HG03159 (cell line): ENCODE results near the gene HELZ2.

Experiments
- ATAC-seq: cut with Tn5 transposase; IDR thresholded peaks from one replicate; pipeline ENCODE4 v1.9.1; 2021; ENCODE audit warnings: mild to moderate bottlenecking, moderate library complexity; ENCODE audit not compliant: unreplicated experiment

The HELZ2 gene

DNA sequence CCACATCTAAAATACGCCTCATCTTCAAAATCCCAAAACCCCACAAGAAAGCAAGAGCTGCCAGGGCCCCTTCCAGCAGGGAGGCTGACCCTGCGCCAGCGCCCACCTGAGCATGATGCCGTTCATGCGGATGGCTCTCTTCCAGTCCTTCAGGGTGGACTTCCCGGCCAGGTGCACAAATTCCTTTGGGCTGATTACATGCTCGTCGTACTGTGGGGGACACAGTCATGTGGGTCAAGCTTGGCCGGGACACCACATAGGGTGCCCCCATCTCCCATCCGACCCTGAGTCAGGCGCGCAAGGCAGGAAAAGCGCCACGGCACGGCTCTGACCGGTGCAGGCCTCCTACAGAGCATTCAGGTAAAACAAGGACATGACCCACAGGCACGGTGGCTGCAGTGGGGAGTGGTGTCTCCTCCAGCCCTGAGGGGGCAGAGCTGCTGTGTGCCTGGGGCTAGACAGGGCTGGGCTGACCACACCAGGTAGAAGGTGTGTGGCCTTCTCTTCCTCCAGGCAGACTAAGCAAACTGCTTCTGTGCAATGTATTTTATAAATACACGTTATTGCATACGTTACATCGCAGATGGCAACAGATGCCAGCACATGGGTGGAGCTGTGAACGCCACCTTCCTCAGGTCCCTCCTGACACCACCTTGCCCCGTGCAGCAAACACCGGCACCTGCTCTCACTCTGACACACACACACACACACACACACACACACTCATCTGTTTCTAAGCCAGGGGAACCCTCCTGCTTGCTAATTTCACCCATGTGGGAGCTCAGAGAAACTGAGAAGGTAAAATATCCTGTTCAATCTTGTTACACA is 23.8 kb upstream of the HELZ2 start:
- no peak for ATAC-seq

DNA sequence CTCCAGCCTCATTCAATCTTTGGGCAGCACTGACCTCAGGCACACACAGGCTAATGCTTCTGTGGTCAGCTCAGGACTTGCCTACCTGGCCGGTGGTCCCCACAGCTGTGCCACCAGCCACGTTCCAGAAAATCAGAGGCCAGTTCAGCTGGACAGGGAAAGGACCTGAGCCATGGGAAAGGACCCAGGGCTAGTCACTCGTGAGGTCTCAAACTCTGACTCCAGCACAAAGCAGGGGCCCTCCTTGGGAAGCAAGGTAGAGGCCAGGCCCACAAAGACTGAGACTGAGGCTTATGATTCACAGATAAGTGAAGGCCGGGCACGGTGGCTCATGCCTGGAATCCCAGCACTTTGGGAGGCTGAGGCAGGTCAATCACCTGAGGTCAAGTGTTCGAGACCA is 22.4 kb upstream of the HELZ2 start:
- ATAC-seq = no peak

DNA sequence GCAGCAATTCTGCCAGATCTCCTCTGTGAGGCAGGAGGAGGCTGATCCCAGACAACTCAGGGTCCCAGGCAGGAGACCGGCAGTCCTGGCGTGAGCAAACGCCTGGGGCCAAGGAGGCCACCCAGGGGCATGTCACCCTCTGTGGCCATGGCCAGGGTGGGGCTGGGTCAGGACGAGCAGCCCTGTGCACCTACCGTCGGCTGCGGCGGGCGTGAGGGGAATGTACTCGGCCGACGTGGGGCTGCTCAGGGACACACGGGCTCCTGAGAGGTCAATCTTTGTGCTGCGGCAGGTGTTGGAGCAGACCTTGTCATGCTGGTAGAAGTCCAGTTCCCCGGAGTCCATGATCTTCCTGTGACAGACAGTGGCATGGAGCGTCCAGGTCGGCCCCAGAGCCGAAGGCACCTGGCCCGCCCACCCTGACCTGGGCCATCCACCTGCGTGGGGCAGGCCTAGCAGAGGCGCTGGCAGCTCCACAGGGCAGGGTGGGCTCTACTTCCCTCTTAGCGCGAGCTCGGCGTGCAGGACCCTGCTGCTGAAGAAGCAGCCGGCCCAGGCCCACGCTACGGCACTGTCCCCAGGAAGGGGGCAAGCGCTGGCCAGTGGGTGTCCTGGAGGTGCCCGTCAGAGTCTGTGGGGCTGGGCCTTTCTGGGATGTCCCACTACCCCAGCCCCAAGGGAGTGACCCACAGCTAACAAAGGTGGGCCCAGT is 21.5 kb upstream of the HELZ2 start:
- ATAC-seq = no peak

DNA sequence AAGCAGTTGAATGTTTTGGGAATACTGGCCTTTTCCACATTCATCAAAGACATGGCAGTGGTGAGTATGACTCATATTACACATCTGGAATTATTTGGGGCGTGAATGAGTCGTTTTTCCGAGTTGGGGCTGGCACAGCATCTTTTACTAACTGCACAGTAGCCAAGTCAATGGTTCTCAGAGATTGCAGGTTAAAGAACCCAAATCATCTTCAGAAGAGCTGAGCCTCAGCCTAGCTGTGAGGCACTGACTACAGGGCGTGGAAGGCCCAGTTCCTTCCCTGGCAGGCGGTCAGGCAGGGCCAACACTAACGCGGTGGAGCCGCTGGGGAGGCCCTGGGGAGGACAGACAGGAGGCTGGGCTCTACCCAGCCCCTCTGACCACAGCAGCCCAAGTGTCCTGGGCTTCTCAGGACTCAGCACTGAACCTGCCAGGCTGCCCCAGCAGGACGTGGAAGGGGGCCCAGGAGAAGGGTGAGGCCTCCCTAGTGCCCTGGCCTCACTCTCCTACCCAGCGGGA is 20.1 kb upstream of the HELZ2 start:
- ATAC-seq = no peak

DNA sequence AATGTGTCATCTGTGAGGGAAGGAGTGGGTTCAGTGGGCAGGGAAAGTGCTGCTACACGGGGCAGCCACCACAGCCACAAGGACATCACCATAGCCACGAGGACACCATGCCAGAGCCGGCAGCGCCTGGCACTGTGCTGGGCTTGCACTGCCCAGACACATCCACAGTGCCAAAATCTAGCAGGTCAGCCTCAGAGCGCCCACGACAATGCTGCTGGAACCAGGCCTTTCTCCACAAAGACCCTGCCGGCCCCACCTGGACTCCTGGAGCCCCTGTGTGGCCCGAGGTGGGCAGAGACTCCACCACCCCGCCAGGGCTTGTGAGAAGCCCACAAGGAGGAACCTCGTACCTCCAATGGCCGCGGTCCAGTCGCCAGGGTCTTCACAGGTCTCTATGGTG is 18.6 kb upstream of the HELZ2 start:
- ATAC-seq = no peak

DNA sequence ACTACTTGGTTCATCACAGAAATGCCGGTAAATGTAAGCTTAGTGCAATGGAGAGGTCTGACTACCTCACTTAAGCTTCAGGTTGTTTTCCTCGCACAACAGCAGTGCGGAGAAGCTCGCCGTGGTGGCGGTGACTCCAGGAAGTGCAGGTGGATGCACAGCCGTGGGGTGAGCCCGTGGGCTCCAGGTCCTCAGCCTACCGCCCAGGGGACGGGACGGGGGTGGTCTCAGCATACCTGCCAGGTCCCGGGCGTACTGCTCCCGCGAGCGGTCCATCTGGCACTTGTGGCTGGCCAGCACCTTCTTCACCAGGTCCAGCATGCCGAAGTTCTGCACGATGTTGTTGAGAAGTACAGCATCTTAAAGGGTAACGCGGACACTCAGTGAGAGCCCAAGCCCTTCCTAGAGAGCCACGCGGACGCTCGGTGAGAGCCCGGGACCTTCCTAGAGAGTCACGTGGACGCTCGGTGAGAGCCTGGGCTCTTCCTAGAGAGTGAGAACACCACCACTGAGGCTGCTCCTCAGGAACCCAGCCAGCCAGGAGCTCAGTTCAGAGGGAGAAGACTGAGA is 17.8 kb upstream of the HELZ2 start:
- no peak for ATAC-seq

DNA sequence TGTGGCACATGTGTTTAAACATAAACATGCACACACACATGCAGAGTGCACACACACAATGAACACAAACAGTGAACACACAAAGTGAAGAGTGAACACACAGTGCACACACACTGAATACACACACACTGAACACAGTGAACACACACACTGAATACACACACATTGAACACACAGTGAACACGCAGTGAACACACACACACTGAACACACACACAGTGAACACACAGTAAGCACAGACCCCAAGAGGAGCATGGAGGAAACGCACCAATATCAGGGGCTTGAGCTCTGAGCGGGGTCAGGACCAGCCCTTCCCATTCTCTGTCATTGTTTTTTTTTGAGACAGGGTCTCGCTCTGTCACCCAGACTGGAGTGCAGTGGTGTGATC is 17.1 kb upstream of the HELZ2 start:
- no peak for ATAC-seq

DNA sequence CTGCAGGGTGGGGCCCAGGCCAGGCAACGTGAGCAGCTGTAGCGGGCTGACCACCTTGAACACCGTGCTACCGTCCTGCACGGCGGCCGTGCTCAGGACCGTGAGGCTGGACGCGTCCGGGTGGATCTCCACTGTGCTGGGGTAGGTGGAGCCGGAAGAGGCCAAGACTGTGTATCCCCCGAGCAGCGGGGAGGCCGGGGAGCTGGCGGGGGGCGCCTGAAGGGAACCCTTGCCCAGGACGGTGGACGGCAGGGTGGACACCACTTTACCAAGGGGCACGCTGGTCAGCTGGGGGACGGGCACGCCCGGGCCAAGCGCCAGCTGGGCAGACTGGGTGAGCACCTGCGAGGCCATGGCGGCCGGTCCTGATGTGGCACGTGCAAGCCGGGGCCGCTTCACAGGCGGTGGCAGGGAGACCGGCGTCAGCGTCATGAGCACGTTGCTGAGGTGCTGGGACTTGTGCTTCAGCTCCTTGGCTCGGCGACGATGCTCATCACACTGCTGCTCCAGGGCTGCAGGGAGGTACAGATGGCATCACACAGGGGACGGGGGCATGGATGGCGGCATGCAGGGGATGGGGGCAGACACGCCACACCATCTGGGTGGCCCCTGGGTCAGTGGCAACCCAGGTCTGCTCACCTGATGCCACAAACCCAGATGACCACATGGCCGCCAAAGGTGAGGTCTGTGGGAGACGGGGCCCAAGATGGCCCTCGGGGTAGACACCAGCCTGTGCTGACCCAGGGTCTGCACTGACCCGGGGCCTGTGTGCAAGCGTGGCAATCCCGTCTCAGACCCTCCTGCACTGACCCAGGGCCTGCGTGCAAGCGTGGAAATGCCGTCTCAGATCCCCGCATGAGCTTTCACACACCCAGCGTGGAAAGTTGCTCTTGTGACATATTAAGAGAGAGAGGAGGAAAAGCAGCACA is 16.4 kb upstream of the HELZ2 start:
- ATAC-seq = no peak

DNA sequence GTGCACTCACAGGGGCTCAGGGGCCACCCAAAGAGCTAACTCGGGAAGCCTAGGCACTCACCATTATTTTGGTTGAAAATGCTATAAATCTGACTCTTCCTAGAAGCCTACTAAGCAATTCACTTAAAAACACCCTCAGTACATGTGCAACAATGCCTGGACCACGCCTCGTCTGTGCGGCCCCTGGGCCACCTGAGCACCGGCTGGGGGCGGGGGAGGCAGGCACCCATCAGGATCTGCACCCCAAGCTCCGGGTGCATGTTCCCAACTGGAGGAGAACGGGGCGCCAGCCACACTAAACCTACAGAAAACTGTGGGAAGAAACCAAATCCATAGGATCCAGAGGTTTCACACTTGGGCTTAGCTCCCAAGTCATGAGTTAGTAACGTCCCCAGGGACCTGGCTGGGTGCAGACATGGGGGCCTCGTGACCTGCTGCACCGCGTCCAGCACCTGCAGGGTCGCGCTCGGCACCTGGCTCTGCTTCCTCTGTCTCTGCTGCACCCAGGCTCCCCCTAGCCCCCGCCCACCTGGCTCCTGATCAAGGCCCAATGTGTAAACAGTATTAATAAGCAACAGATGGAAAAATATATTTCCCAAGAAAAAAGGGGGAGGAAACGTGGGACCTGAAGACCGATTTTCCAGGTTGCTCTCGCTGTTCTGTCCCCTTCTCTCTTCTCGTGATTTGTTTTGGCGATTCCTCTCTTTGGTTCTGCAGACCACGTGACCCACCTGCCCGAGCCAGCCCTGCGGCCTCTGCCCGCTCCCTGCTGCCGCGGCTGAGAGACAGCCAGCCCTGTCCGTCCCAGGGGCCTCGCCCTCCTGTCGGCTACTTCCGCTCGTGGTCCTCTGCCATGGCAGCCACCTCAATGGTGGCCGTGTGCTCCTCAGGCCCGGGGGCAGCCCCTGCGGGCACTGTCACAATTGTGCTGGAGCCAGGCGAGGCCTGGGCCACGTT is 15.5 kb upstream of the HELZ2 start:
- ATAC-seq = no peak

DNA sequence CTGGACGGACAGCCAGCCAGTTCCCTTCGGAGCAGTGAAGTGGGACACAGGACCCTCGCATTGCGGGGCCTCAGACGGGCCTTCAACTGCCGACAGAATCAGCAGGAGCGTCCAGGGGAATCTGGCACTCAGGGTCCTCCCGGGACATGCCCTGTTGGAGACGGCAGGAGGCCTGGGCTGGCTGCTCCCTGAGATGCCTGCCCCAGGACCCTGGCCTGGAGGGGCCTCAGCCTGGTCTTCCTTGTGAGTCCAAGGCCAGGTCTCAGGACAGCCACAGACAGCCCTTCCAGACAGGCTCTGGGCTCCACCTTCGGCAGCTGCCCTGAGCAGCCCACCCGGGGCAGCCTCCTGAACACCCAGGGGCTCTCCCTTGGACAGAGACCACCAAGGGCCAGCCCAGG is 14.6 kb upstream of the HELZ2 start:
- no peak for ATAC-seq

DNA sequence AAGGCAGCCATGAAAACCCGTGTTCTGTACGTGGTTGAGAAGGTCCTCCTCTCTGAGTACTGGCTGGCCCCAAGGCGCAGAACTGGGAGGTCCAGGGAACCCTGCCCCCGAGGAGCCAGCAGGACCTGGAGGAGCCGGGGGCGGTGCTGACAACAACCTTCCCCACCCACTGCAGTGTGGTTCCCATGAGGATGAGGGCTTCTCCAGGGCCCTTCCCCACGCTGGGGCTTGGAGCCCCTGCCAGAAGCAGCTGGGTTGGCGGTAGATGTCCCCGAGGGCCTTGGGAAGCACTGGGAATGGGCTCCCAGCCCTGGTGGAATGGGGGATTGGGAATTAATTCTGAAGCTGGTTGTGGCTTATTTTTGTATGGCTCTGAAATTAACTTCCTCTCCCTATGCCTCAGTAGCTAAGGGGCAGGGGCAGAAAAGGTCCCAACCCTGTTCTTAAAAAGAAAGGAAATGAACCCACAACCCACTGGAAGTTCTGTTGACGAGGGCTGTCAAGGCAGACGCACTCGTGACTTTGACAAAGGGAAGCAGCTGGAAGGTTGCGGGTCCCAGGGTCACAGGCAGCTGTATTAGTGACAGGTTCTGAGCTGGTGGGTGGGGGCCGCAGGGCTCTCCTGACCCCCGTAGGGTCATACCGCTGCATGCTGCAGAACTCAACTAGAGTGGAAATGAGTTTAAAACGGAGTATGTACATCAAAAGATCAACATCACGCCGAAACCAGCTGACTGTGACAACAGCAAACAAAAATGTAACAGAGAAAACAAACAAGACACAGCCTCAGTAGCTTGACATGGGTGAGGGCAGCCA is 13.9 kb upstream of the HELZ2 start:
- ATAC-seq = no peak

DNA sequence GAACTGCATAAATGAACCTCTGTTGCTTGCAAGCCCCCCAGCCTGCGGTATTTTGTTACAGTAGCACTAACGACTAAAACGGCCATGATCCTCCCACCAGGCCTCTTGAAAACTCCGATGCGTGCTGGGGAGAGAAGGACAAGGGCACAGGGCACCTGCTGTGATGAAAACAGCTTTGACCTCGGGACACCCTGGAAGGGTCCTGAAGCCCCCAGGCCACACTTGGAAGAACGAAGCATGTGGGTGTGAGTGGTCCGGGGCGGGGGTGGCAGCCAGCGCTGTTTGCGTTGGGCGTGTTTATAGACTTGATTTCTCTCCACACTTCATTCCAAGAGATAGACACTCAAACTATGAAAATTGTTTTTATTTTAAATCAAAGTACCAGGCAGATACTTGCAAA is 13.2 kb upstream of the HELZ2 start:
- ATAC-seq = no peak

DNA sequence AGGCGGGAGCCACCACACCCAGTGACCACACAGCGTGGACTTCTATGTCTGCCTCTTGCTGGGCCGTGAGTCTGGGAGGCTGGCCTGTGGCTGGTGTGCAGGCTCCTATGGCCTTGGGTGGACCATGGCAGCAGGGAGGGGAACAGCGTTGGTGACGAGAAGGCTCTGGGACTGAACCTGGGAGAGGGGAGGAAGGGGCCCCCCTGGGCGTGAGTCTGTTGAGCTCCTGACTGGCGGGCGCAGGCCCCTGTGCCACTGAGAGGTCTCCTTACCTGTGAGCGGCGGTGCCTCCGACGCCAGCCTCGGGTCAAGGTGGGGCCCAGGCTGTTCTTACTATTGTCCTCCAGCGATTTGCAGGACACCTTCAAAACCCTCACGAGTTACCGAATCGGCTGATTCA is 12.8 kb upstream of the HELZ2 start:
- ATAC-seq = no peak

DNA sequence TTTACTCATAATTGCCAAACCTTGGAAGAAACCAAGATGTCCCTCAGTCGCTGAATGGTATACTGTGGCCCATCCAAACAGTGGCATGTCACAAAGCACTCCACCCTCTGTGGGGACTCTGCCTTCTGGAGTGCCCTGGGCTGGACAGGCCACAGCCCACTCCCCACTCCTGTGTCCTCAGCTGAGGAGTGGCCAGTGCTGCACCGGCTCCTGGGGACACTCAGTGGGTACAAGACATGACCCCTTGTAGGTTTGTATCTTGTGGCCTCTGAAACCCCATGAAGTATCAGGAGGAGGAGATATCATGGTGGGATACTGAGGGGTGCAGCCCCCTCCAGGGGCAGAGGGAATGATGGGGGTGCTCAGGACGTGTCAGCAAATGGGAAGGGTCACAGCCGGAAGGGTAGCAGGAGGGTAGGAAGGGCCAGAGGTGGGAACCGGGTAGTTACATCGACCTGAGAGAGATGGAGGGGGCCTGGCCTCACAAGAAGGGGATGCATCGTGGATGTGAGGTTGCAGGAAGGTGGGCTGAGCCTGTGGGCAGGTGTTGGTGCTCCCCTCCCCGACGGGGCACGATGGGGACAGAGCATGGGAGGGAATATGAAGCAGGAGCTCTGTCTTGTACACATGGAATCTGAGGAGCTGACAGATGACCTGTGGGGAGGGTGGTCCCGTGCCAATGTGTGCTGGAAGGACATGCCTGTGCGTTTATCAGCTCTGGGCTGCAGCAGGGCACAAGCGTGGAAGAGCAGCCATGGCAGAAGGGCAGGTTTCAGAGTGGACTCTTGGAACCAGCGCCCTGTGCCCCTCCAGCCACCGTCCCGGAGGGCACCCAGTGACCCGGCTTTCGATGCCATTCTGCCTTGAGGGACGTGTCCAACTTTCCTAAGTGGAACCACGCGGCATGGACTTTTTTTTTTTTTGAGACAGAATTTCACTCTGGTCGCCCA is 11.9 kb upstream of the HELZ2 start:
- ATAC-seq = no peak

DNA sequence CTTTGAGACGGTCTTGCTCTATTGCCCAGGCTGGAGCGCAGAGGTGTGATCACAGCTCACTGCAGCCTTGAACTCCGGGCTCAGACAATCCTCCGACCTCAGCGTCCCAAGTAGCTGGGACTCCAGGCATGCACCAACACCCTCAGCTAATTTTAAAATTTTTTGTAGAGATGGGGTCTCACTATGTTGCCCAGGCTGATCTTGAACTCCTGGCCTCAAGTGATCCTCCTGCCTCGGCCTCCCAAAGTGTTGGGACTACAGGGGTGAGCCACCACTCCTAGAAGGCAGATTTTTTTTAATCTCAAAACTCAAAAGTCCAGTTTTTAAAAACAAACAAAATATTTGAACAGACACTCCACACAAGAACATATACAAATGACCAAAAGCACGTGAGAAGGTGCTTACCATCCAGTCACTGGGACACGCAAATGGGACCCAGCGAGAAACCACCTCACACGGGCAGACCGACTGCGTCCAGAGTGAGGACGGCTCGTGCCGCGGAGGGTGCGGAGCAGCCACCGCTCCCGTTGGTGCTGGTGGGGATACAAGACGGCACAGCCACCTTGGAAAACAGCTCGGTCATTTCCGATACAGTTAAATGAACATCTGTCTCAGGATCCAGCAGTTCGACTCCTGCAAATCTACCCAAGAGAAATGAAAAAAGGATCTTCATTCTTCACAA is 8.5 kb upstream of the HELZ2 start:
- no peak for ATAC-seq

DNA sequence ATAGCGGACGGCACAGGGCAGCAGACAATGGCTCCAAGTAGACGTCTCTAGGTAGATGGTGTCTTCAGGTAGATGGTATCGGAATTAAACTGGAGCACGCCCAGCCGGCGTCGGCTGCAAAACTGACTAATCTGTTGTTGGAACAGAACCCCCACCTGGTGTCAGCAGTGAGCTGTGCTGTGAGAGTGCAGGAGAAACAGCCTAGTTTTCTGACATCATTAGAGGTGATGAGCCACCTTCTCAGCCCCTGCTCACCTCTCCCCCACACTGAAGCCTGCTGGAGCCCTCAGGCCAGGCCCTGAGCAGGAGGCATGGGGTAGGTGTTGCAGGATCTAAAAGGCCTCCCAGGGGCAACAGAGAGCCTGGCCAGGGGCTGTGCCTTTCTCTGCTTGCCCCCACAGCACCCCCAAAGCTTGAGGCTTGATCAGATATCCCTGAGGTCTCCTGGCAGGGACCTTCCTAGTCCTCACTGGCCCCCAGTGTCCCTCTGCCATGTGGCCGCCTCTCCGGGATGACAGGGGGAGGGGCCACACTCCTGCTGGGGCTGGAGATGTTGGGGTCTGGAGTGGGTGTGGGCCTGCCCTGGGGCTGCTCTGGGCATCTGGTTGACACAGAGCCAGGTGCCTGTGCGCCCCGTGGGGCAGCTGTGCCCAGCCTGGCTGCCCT is 6.9 kb upstream of the HELZ2 start:
- ATAC-seq = no peak
